Measurements from ENCODE around the gene AUTS2. TPM values are rescaled to one million over a fixed set of nuclear protein-coding genes. Genes with fewer than 3 reads are reported as not detected.

Gene AUTS2
- total RNA-seq, 1 experiment from 2014 or later = 2.5 TPM

DNA sequence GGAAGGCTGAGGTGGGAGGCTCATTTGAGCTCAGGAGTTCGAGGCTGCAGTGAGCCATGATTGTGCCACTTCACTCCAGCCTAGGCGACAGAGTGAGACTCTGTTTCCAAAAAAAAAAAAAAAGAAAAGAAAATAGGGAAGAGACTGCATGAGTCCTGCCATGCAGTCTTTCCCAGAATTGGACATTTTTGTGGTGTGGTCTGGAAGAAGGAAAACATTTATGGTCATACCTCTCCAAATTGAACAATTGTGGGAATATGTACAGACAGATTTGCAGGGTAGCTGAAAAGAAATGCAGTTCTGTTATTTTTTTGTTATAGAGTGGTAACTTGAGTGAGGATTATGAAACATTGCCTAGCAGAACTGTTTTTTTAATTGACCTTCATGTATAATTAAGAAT is 198.1 kb downstream of the AUTS2 start:
- POLR2A ChIA-PET = no interaction called here
- no peak for DNase-seq (ENCODE audit: low read depth, low spot score)

DNA sequence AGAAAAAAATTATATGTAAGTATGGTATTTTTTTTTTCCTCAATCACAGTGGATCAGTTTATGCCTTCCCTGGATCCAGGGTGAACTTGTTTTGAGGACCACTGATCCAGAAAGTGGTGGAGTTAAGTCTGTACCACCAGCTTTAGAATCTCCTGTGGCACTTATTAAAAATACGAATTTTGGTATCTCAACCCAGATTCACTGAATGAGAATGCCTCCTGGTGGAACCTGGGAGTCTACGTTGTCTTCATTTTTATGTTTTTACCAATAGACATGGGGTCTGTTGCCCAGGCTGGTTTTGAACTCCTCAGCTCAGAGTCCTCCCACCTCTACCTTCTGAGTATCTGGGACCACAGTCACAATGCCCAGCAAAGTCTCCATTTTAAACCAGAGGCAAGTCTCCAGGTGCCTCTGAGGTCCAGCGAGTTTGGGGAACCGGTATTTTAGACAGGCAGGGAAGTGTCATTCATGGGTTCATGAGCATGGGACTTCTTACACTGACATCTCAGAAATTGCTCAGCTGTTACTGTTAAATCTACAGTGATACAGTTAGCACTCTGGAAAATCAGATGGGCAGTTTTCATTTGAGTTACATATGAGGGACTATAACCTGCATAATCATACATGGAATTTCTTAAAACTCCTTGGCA is 200.9 kb downstream of the AUTS2 start:
- Histone ChIP-seq H3K4me1 (ENCODE audit: control insufficient read depth, insufficient read depth, low read length) (no peaks in the 10 kb centered on the region), H3K9me3 (ENCODE audit: control insufficient read depth, insufficient read depth, low read depth, low read length) (no peaks in the 10 kb centered on the region), H3K4me3 (ENCODE audit: low read depth in 2 of 2, low read length in 2 of 2) (no peak overlapping the region), H3K27ac (ENCODE audit: low read length) (no peak overlapping the region), H3K27me3 (ENCODE audit: control insufficient read depth, insufficient read depth, low read length) (no peaks in the 10 kb centered on the region), H3K36me3 (ENCODE audit: control insufficient read depth, insufficient read depth, low read length) (no peaks in the 10 kb centered on the region)
- ATAC-seq = no peak
- intact Hi-C loops (cut with micrococcal nuclease; ENCODE audit: unreplicated experiment) (no loop called here), in situ Hi-C loops (cut with HindIII; ENCODE audit: low pct_unique_long_range_greater_than_20kb, low sequenced_read_pairs) (no loop called here)
- TF ChIP-seq, protein P1, sequence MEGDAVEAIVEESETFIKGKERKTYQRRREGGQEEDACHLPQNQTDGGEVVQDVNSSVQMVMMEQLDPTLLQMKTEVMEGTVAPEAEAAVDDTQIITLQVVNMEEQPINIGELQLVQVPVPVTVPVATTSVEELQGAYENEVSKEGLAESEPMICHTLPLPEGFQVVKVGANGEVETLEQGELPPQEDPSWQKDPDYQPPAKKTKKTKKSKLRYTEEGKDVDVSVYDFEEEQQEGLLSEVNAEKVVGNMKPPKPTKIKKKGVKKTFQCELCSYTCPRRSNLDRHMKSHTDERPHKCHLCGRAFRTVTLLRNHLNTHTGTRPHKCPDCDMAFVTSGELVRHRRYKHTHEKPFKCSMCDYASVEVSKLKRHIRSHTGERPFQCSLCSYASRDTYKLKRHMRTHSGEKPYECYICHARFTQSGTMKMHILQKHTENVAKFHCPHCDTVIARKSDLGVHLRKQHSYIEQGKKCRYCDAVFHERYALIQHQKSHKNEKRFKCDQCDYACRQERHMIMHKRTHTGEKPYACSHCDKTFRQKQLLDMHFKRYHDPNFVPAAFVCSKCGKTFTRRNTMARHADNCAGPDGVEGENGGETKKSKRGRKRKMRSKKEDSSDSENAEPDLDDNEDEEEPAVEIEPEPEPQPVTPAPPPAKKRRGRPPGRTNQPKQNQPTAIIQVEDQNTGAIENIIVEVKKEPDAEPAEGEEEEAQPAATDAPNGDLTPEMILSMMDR (IDR thresholded peaks at IDR 0.05) = no peak
- TF ChIP-seq, protein P2, sequence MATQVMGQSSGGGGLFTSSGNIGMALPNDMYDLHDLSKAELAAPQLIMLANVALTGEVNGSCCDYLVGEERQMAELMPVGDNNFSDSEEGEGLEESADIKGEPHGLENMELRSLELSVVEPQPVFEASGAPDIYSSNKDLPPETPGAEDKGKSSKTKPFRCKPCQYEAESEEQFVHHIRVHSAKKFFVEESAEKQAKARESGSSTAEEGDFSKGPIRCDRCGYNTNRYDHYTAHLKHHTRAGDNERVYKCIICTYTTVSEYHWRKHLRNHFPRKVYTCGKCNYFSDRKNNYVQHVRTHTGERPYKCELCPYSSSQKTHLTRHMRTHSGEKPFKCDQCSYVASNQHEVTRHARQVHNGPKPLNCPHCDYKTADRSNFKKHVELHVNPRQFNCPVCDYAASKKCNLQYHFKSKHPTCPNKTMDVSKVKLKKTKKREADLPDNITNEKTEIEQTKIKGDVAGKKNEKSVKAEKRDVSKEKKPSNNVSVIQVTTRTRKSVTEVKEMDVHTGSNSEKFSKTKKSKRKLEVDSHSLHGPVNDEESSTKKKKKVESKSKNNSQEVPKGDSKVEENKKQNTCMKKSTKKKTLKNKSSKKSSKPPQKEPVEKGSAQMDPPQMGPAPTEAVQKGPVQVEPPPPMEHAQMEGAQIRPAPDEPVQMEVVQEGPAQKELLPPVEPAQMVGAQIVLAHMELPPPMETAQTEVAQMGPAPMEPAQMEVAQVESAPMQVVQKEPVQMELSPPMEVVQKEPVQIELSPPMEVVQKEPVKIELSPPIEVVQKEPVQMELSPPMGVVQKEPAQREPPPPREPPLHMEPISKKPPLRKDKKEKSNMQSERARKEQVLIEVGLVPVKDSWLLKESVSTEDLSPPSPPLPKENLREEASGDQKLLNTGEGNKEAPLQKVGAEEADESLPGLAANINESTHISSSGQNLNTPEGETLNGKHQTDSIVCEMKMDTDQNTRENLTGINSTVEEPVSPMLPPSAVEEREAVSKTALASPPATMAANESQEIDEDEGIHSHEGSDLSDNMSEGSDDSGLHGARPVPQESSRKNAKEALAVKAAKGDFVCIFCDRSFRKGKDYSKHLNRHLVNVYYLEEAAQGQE (IDR thresholded peaks at IDR 0.05; ENCODE audit: insufficient read depth in 1 of 2, low read depth in 2 of 2, low read length in 1 of 2) = no peak
- no peak for TF ChIP-seq TCF7L2 (IDR thresholded peaks at IDR 0.05; ENCODE audit: low read depth, low read length)
- no peak for TF ChIP-seq POLR2AphosphoS5 (IDR thresholded peaks at IDR 0.05; ENCODE audit: low read depth, low read length)
- TF ChIP-seq SIN3A (IDR thresholded peaks at IDR 0.05; ENCODE audit: borderline replicate concordance, insufficient read depth, low read depth, low read length) = no peak
- BruUV-seq (replicated peaks) = no TSS peak
- ChIA-PET CTCF (no interaction called here), POLR2A (interaction anchor here (0.6 kb wide), 1 partner anchor 1593 kb away, joined by 3 read pairs; no protein-coding TSS in a partner anchor)
- no peak for DNase-seq (ENCODE audit: low read depth, low spot score)

More for the DNA sequence above, 198.1 kb downstream of the AUTS2 start:
- no peak overlapping the region for H3K4me3 ChIP-seq (ENCODE audit: low read depth in 2 of 2, low read length in 2 of 2)
- H3K9me3 ChIP-seq (ENCODE audit: control insufficient read depth, insufficient read depth, low read depth, low read length) = no peaks in the 10 kb centered on the region
- ATAC-seq = no peak
- TF ChIP-seq POLR2AphosphoS5 (IDR thresholded peaks at IDR 0.05; ENCODE audit: low read depth, low read length) (no peak), TCF7L2 (IDR thresholded peaks at IDR 0.05; ENCODE audit: low read depth, low read length) (no peak), SIN3A (IDR thresholded peaks at IDR 0.05; ENCODE audit: borderline replicate concordance, insufficient read depth, low read depth, low read length) (no peak)
- TF ChIP-seq, protein P1 (IDR thresholded peaks at IDR 0.05) = no peak
- TF ChIP-seq, protein P2 (IDR thresholded peaks at IDR 0.05; ENCODE audit: insufficient read depth in 1 of 2, low read depth in 2 of 2, low read length in 1 of 2) = no peak
- intact Hi-C loops (cut with micrococcal nuclease; ENCODE audit: unreplicated experiment) = no loop called here
- no peaks in the 10 kb centered on the region for H3K4me1 ChIP-seq (ENCODE audit: control insufficient read depth, insufficient read depth, low read length)
- H3K36me3 ChIP-seq (ENCODE audit: control insufficient read depth, insufficient read depth, low read length) = no peaks in the 10 kb centered on the region
- CTCF ChIA-PET = no interaction called here
- H3K27ac ChIP-seq (ENCODE audit: low read length) = no peak overlapping the region
- in situ Hi-C loops (cut with HindIII; ENCODE audit: low pct_unique_long_range_greater_than_20kb, low sequenced_read_pairs) = no loop called here
- H3K27me3 ChIP-seq (ENCODE audit: control insufficient read depth, insufficient read depth, low read length) = no peaks in the 10 kb centered on the region
- no TSS peak for BruUV-seq (replicated peaks)

Measured in Panc1 (cell line).